Stomach (tissue), 9 donors: Measurements from ENCODE around the gene CRTAC1. TPM values are rescaled to one million over a fixed set of nuclear protein-coding genes. Genes with fewer than 3 reads are reported as not detected.

Experiments used
- DNase-seq, 2 donors: peaks; one replicate each; pipeline versions ENCODE4 v3.0.0 to v3.0.0-alpha.2; 2013 to 2019
- H3K27ac ChIP-seq, 5 donors: fragments of 200-600 bp in 4 of 5; sonication (generic) in 4 of 5; one replicate each; pipeline ENCODE4 v1.5.1; 2013 to 2019; ENCODE audit warnings: mild to moderate bottlenecking in 1 of 5, moderate library complexity in 1 of 5
- H3K27me3 ChIP-seq, 3 donors: fragments of 200-600 bp; sonication (generic); one replicate each; pipeline ENCODE4 v1.5.1; 2017 to 2019; ENCODE audit warnings: mixed run types in 1 of 3
- H3K36me3 ChIP-seq, 4 donors: fragments of 200-600 bp; sonication (generic); 1 replicate in 3 of 4; 2 replicates in 1 of 4; pipeline ENCODE4 v1.5.1; 2016 to 2019
- H3K4me1 ChIP-seq, 4 donors: fragments of 200-600 bp; sonication (generic); one replicate each; pipeline ENCODE4 v1.5.1; 2016 to 2019
- H3K4me3 ChIP-seq, 4 donors: fragments of 200-600 bp; sonication (generic) in 3 of 4; one replicate each; pipeline ENCODE4 v1.5.1; 2016 to 2019; ENCODE audit warnings: mild to moderate bottlenecking in 1 of 4
- H3K9me3 ChIP-seq, 4 donors: fragments of 200-600 bp; sonication (generic); one replicate each; pipeline ENCODE4 v1.5.1; 2016 to 2019
- CTCF ChIP-seq, 7 experiments: fragments of 450-650 bp in 4 of 7; fragments of 200-600 bp in 3 of 7; sonication (generic) in 3 of 7; IDR thresholded peaks; one replicate each; pipeline ENCODE4 v1.5.1; 2016 to 2019; ENCODE audit warnings: antibody characterized with exemption in 7 of 7, control low read depth in 2 of 7, mild to moderate bottlenecking in 1 of 7
- EP300 ChIP-seq: sonication (generic); formaldehyde crosslinking; IDR thresholded peaks from one replicate; pipeline ENCODE4 v1.6.1; 2017; ENCODE audit warnings: antibody characterized with exemption
- POLR2A ChIP-seq, 4 donors: fragments of 450-650 bp; IDR thresholded peaks; one replicate each; pipeline ENCODE4 v1.6.1; 2016; ENCODE audit warnings: antibody characterized with exemption in 4 of 4, control low read depth in 2 of 4, mild to moderate bottlenecking in 1 of 4, moderate library complexity in 1 of 4
- POLR2AphosphoS5 ChIP-seq, 3 donors: sonication (generic); formaldehyde crosslinking; IDR thresholded peaks; one replicate each; pipeline ENCODE4 v1.6.1; 2016; ENCODE audit warnings: antibody characterized with exemption in 3 of 3
- WGBS, 5 donors: extraction: QIAGEN DNeasy Blood & Tissue Kit in 3 of 5; methylation state at CpG; one replicate each; pipeline versions ENCODE4 v1.1.5 to v1.1.7; 2013 to 2018; 5-methylcytosine and 5-hydroxymethylcytosine counted together
- intact Hi-C: fragments of 100-400 bp; cut with DNase I; formaldehyde crosslinking; loops from one replicate; pipeline ENCODE4 v1.15.1; 2023; ENCODE audit warnings: low total_unique reads
- polyA plus RNA-seq, 3 donors: library from polyadenylated mRNA; stranded (reverse); fragments of 200-250 nt; gene quantifications; one replicate each; pipeline ENCODE4 v1.2.3, GENCODE V29; 2013
- total RNA-seq, 5 donors: library from RNA; depleted of rRNA; stranded (reverse); fragments of >200 nt; gene quantifications; one replicate each; pipeline versions ENCODE4 v1.1.0 to v1.2.3, GENCODE V29; 2014 to 2016
- donor health status: healthy with polysubstance abuse.
- donor health status: Bipolar disorder and iron deficiency.
- donor health status: healthy.

Gene CRTAC1
- total and polyA plus RNA-seq, 8 donors, result 0.06 to 21.4 (median 0.77) TPM; not detected in 2

GRCh38 chr10:98013122-98013521 is 17.3 kb downstream of the CRTAC1 start:
- no peak for DNase-seq
- Histone ChIP-seq H3K27me3 (peaks cover 0 to 65% (median 29%) of the 10 kb centered on the region in 3 donors), H3K4me1 (no peaks in the 10 kb centered on the region), H3K9me3 (no peaks in the 10 kb centered on the region), H3K4me3 (no peak overlapping the region), H3K36me3 (no peaks in the 10 kb centered on the region), H3K27ac (no peak overlapping the region)
- TF ChIP-seq CTCF (IDR thresholded peaks at IDR 0.05) (no peak), POLR2A (IDR thresholded peaks at IDR 0.05) (no peak), POLR2AphosphoS5 (IDR thresholded peaks at IDR 0.05) (no peak), EP300 (no peak)
- intact Hi-C loops, result no loop called here
- 60 to 85% (median 75%) methylated on average over 4 of the region's 4 CpGs for WGBS, 5 donors

- 30 to 66% (median 47%) methylated on average over 2 of the region's 2 CpGs for WGBS, 5 donors
- intact Hi-C loops, result no loop called here
- H3K4me3 ChIP-seq, result no peak overlapping the region
- H3K9me3 ChIP-seq, result no peaks in the 10 kb centered on the region
- no peaks in the 10 kb centered on the region for H3K36me3 ChIP-seq
- no peak for DNase-seq
- TF ChIP-seq POLR2AphosphoS5 (IDR thresholded peaks at IDR 0.05), result no peak
- TF ChIP-seq CTCF (IDR thresholded peaks at IDR 0.05), result no peak
- no peak for TF ChIP-seq POLR2A (IDR thresholded peaks at IDR 0.05)
- no peak for TF ChIP-seq EP300
- no peaks in the 10 kb centered on the region for H3K4me1 ChIP-seq
- H3K27ac ChIP-seq, result no peak overlapping the region
- peaks cover 0 to 69% (median 29%) of the 10 kb centered on the region in 3 donors for H3K27me3 ChIP-seq
Measured at GRCh38 chr10:98012644-98013043, 17.8 kb downstream of the CRTAC1 start.

- no peak for TF ChIP-seq POLR2A (IDR thresholded peaks at IDR 0.05)
- TF ChIP-seq POLR2AphosphoS5 (IDR thresholded peaks at IDR 0.05), result no peak
- TF ChIP-seq CTCF (IDR thresholded peaks at IDR 0.05), result no peak
- no peak for TF ChIP-seq EP300
- no peak for DNase-seq
- Histone ChIP-seq H3K4me3 (no peak overlapping the region), H3K4me1 (peaks cover 0 to 4% (median 0%) of the 10 kb centered on the region in 4 donors), H3K27ac (no peak overlapping the region), H3K27me3 (peaks cover 0 to 69% (median 20%) of the 10 kb centered on the region in 3 donors), H3K9me3 (no peaks in the 10 kb centered on the region), H3K36me3 (no peaks in the 10 kb centered on the region)
- WGBS, 5 donors, result 58 to 70% (median 64%) methylated on average over 9 of the region's 9 CpGs
- intact Hi-C loops, result no loop called here
Measured at GRCh38 chr10:98010939-98011685, 19.3 kb downstream of the CRTAC1 start.

- Histone ChIP-seq H3K4me1 (peaks cover 0 to 5% (median 0%) of the 10 kb centered on the region in 4 donors), H3K27ac (no peak overlapping the region), H3K9me3 (no peaks in the 10 kb centered on the region), H3K27me3 (peaks cover 0 to 43% (median 0%) of the 10 kb centered on the region in 3 donors), H3K36me3 (no peaks in the 10 kb centered on the region), H3K4me3 (no peak overlapping the region)
- peak in 1 of 2 donors; percentile 5 for DNase-seq
- TF ChIP-seq POLR2A (IDR thresholded peaks at IDR 0.05), result no peak
- TF ChIP-seq EP300, result no peak
- TF ChIP-seq POLR2AphosphoS5 (IDR thresholded peaks at IDR 0.05), result no peak
- intact Hi-C loops, result no loop called here
- 5 to 10% (median 9%) methylated on average over 12 of the region's 12 CpGs for WGBS, 5 donors
Measured at GRCh38 chr10:98006266-98006665, 24.2 kb downstream of the CRTAC1 start.

GRCh38 chr10:98001736-98002135 is 28.7 kb downstream of the CRTAC1 start:
- no peaks in the 10 kb centered on the region for H3K36me3 ChIP-seq
- H3K27me3 ChIP-seq, result peaks cover 0 to 10% (median 0%) of the 10 kb centered on the region in 3 donors
- peaks cover 0 to 24% (median 19%) of the 10 kb centered on the region in 4 donors for H3K9me3 ChIP-seq
- TF ChIP-seq EP300 (no peak), CTCF (IDR thresholded peaks at IDR 0.05) (no peak), POLR2AphosphoS5 (IDR thresholded peaks at IDR 0.05) (no peak), POLR2A (IDR thresholded peaks at IDR 0.05) (no peak)
- H3K4me3 ChIP-seq, result no peak overlapping the region
- H3K4me1 ChIP-seq, result peaks cover 0 to 5% (median 0%) of the 10 kb centered on the region in 4 donors
- WGBS, 5 donors, result 76 to 83% (median 77%) methylated on average over 9 of the region's 9 CpGs
- DNase-seq, result no peak
- intact Hi-C loops, result no loop called here
- H3K27ac ChIP-seq, result no peak overlapping the region
